Lower lobe of right lung (tissue), 2 donors: ENCODE data around the gene LRTM2. TPM values are rescaled to one million over a fixed set of nuclear protein-coding genes. Genes with fewer than 3 reads are reported as not detected.
A peak's percentile ranks its signal among the peaks of the same experiment; 100 is the strongest.

Source experiments
- ATAC-seq, 2 donors: fragments of 200-7000 bp; cut with Tn5 transposase; one replicate each; pipeline ENCODE4 v1.9.1; 2020 to 2022; ENCODE audit warnings: mild to moderate bottlenecking in 2 of 2, moderate library complexity in 2 of 2
- DNase-seq: peaks from one replicate; pipeline ENCODE4 v3.0.0-alpha.2; 2020
- H3K27ac ChIP-seq: fragments of 200-600 bp; one replicate; pipeline ENCODE4 v1.8.0; 2022
- H3K27me3 ChIP-seq: fragments of 200-600 bp; one replicate; pipeline ENCODE4 v1.8.0; 2022; ENCODE audit warnings: low read depth
- H3K36me3 ChIP-seq: fragments of 200-600 bp; one replicate; pipeline ENCODE4 v1.8.0; 2022; ENCODE audit warnings: mild to moderate bottlenecking
- H3K4me1 ChIP-seq: fragments of 200-600 bp; one replicate; pipeline ENCODE4 v1.8.0; 2022
- H3K4me3 ChIP-seq: fragments of 200-600 bp; one replicate; pipeline ENCODE4 v1.8.0; 2022; ENCODE audit warnings: mild to moderate bottlenecking
- H3K9me3 ChIP-seq: fragments of 200-600 bp; one replicate; pipeline ENCODE4 v1.8.0; 2022
- CTCF ChIP-seq: fragments of 200-600 bp; IDR thresholded peaks from one replicate; pipeline ENCODE4 v1.8.0; 2022; ENCODE audit warnings: antibody characterized with exemption, mild to moderate bottlenecking
- intact Hi-C: fragments of 100-400 bp; cut with DNase I; formaldehyde crosslinking; loops from one replicate; pipeline ENCODE4 v1.11.0; 2022
- total RNA-seq: library from RNA; stranded (reverse); fragmentation: NEBNext Ultra II Directional; extraction: Animal tissue kit (Norgen Biotek cat#: 25700); gene quantifications from one replicate; pipeline ENCODE4 v1.2.1, GENCODE V29; 2021
- donor health status: DM: no; HTN: yes; CAD: no; lungs with severe emphysema.

The LRTM2 gene
- total RNA-seq, 1 donor from 2014 or later: not detected

GRCh38 chr12:1810931-1811280 lies 9.5 kb upstream of the LRTM2 start:
- ATAC-seq (no peak), DNase-seq (no peak)
- no peaks in the 10 kb centered on the region for H3K9me3 ChIP-seq
- peaks cover 6% of the 10 kb centered on the region for H3K4me1 ChIP-seq
- H3K36me3 ChIP-seq: no peaks in the 10 kb centered on the region
- H3K27ac ChIP-seq: peak overlapping the region; percentile 53
- intact Hi-C loops: loop anchor here (10.0 kb wide), 1 partner anchor 114 kb away; no protein-coding TSS in a partner anchor
- H3K27me3 ChIP-seq: no peaks in the 10 kb centered on the region
- no peak overlapping the region for H3K4me3 ChIP-seq
- TF ChIP-seq CTCF: no peak

GRCh38 chr12:1811281-1811947 lies 9.0 kb upstream of the LRTM2 start:
- no peaks in the 10 kb centered on the region for H3K9me3 ChIP-seq
- H3K4me1 ChIP-seq: peaks cover 6% of the 10 kb centered on the region
- H3K27me3 ChIP-seq: peaks cover under 1% of the 10 kb centered on the region
- H3K4me3 ChIP-seq: peak overlapping the region; percentile 14
- intact Hi-C loops: loop anchor here (10.0 kb wide), 1 partner anchor 113 kb away; no protein-coding TSS in a partner anchor
- ATAC-seq (peak; percentile 6 to 50), DNase-seq (no peak)
- no peak for TF ChIP-seq CTCF
- H3K27ac ChIP-seq: peak overlapping the region; percentile 53
- H3K36me3 ChIP-seq: no peaks in the 10 kb centered on the region

GRCh38 chr12:1811948-1812291 lies 8.4 kb upstream of the LRTM2 start:
- DNase-seq (no peak), ATAC-seq (no peak)
- peak overlapping the region; percentile 74 for H3K27ac ChIP-seq

GRCh38 chr12:1812650-1813302 lies 7.6 kb upstream of the LRTM2 start:
- H3K27ac ChIP-seq: peak overlapping the region; percentile 74
- intact Hi-C loops: loop anchor here (10.0 kb wide), 1 partner anchor 112 kb away; no protein-coding TSS in a partner anchor
- DNase-seq (peak; percentile 76), ATAC-seq (peak; percentile 72 to 76)
- no peak overlapping the region for H3K4me3 ChIP-seq
- no peaks in the 10 kb centered on the region for H3K36me3 ChIP-seq
- no peak for TF ChIP-seq CTCF
- H3K4me1 ChIP-seq: peaks cover 6% of the 10 kb centered on the region
- H3K9me3 ChIP-seq: no peaks in the 10 kb centered on the region
- peaks cover 6% of the 10 kb centered on the region for H3K27me3 ChIP-seq

More at GRCh38 chr12:1811948-1812291, 8.4 kb upstream of the LRTM2 start:
- Histone ChIP-seq H3K9me3 (no peaks in the 10 kb centered on the region), H3K4me3 (no peak overlapping the region), H3K4me1 (peaks cover 6% of the 10 kb centered on the region), H3K36me3 (no peaks in the 10 kb centered on the region), H3K27me3 (peaks cover 6% of the 10 kb centered on the region)
- intact Hi-C loops: loop anchor here (10.0 kb wide), 1 partner anchor 113 kb away; no protein-coding TSS in a partner anchor
- TF ChIP-seq CTCF: no peak

DNA sequence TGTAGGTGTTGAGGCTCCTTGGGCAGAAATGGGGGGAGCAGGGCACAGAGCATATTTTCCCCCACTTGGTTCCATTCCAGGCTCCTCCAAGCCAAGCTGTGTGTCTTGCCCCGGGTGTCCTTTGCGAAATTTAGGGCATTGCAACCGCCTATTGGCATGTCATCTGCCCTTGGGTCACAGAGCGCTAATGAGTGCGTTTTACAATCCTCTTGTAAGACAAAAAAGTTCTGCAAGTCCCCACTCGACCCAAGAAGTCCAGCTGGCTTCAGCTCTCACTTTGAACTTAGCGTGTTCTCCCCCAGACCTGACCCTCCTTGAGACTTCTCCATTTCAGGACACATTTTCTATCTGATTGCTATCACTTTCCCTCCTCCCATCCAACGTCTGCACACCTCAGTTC lies 6.1 kb upstream of the LRTM2 start:
- Histone ChIP-seq H3K4me1 (peaks cover 6% of the 10 kb centered on the region), H3K4me3 (no peak overlapping the region), H3K27me3 (peaks cover 10% of the 10 kb centered on the region), H3K27ac (no peak overlapping the region), H3K9me3 (no peaks in the 10 kb centered on the region), H3K36me3 (no peaks in the 10 kb centered on the region)
- no peak for ATAC-seq
- TF ChIP-seq CTCF: no peak
- intact Hi-C loops: loop anchor here (10.0 kb wide), 1 partner anchor 111 kb away; no protein-coding TSS in a partner anchor
- no peak for DNase-seq
